Measurements from ENCODE around the gene LMNA. TPM values are rescaled to one million over a fixed set of nuclear protein-coding genes. Genes with fewer than 3 reads are reported as not detected.
"Not testable (repeated sequence)": the region's sequence is repeated elsewhere in the genome, so short reads cannot be mapped to it uniquely, and the experiment has no call there.

The LMNA gene
- total RNA-seq, 1 experiment from 2014 or later: 314 TPM

- in situ Hi-C loops (cut with HindIII; ENCODE audit: low sequenced_read_pairs): no loop called here
Observed at GRCh38 chr1:156102633-156103511, 11.6 kb upstream of the LMNA start.

GRCh38 chr1:156103521-156103947, 11.0 kb upstream of the LMNA start:
- no peak for DNase-seq (ENCODE audit: low spot score)
- in situ Hi-C loops (cut with HindIII; ENCODE audit: low sequenced_read_pairs): no loop called here

More at GRCh38 chr1:156102633-156103511, 11.6 kb upstream of the LMNA start:
- DNase-seq (ENCODE audit: low spot score): no peak

- in situ Hi-C loops (cut with HindIII; ENCODE audit: low sequenced_read_pairs): no loop called here
- DNase-seq (ENCODE audit: low spot score): no peak
Observed at GRCh38 chr1:156104065-156104810, 10.3 kb upstream of the LMNA start.

GRCh38 chr1:156104861-156105832, 9.4 kb upstream of the LMNA start:
- in situ Hi-C loops (cut with HindIII; ENCODE audit: low sequenced_read_pairs): no loop called here
- DNase-seq (ENCODE audit: low spot score): no peak

- in situ Hi-C loops (cut with HindIII; ENCODE audit: low sequenced_read_pairs): no loop called here
- peak; percentile 66 for DNase-seq (ENCODE audit: low spot score)
Observed at GRCh38 chr1:156106624-156107488, 7.7 kb upstream of the LMNA start.

- in situ Hi-C loops (cut with HindIII; ENCODE audit: low sequenced_read_pairs): no loop called here
- DNase-seq (ENCODE audit: low spot score): no peak
Observed at GRCh38 chr1:156108057-156108456, 6.5 kb upstream of the LMNA start.

GRCh38 chr1:156108664-156109241, 5.8 kb upstream of the LMNA start:
- in situ Hi-C loops (cut with HindIII; ENCODE audit: low sequenced_read_pairs): no loop called here
- no peak for DNase-seq (ENCODE audit: low spot score)

GRCh38 chr1:156110252-156110651, 4.3 kb upstream of the LMNA start:
- in situ Hi-C loops (cut with HindIII; ENCODE audit: low sequenced_read_pairs): no loop called here
- DNase-seq (ENCODE audit: low spot score): no peak

- in situ Hi-C loops (cut with HindIII; ENCODE audit: low sequenced_read_pairs): no loop called here
- DNase-seq (ENCODE audit: low spot score): no peak
Observed at GRCh38 chr1:156111355-156111962, 3.1 kb upstream of the LMNA start.

- in situ Hi-C loops (cut with HindIII; ENCODE audit: low sequenced_read_pairs): no loop called here
- no peak for DNase-seq (ENCODE audit: low spot score)
Observed at GRCh38 chr1:156112276-156113137, 2.0 kb upstream of the LMNA start.

- no peak for DNase-seq (ENCODE audit: low spot score)
- in situ Hi-C loops (cut with HindIII; ENCODE audit: low sequenced_read_pairs): no loop called here
Observed at GRCh38 chr1:156113282-156113950, 1.1 kb upstream of the LMNA start.

GRCh38 chr1:156114919-156115513, 505 bp downstream of the LMNA start:
- no peak for DNase-seq (ENCODE audit: low spot score)
- in situ Hi-C loops (cut with HindIII; ENCODE audit: low sequenced_read_pairs): no loop called here

GRCh38 chr1:156115514-156116374, 1.2 kb downstream of the LMNA start:
- DNase-seq (ENCODE audit: low spot score): no peak

GRCh38 chr1:156116731-156117130, 2.2 kb downstream of the LMNA start:
- in situ Hi-C loops (cut with HindIII; ENCODE audit: low sequenced_read_pairs); DNase-seq (ENCODE audit: low spot score): not testable (repeated sequence)

More at GRCh38 chr1:156115514-156116374, 1.2 kb downstream of the LMNA start:
- in situ Hi-C loops (cut with HindIII; ENCODE audit: low sequenced_read_pairs): no loop called here

Measured in G401 (cell line).